GM13976 (cell line): ENCODE measurements around the gene CSNK1D.

Experiments
- DNase-seq: peaks from one replicate; pipeline ENCODE4 v3.0.0; 2012; ENCODE audit warnings: low spot score
- in situ Hi-C: fragments of 300-500 bp; cut with MboI; formaldehyde crosslinking; loops from one replicate; pipeline ENCODE4 v1.12.0; 2022; ENCODE audit warnings: low sequenced_read_pairs, mixed read lengths, inconsistent platforms; ENCODE audit not compliant: unreplicated experiment
- TF ChIP-seq, protein P1 (sequence below): IDR thresholded peaks from 2 replicates; pipeline ENCODE4 v1.5.1; 2012; ENCODE audit warnings: borderline replicate concordance, mild to moderate bottlenecking; ENCODE audit not compliant: insufficient read depth; ENCODE audit errors: extremely low read depth, missing control alignments, control extremely low read depth

The CSNK1D gene

GRCh38 chr17:82237746-82238471, 35.6 kb downstream of the CSNK1D start:
- DNase-seq = no peak
- TF ChIP-seq, protein P1, sequence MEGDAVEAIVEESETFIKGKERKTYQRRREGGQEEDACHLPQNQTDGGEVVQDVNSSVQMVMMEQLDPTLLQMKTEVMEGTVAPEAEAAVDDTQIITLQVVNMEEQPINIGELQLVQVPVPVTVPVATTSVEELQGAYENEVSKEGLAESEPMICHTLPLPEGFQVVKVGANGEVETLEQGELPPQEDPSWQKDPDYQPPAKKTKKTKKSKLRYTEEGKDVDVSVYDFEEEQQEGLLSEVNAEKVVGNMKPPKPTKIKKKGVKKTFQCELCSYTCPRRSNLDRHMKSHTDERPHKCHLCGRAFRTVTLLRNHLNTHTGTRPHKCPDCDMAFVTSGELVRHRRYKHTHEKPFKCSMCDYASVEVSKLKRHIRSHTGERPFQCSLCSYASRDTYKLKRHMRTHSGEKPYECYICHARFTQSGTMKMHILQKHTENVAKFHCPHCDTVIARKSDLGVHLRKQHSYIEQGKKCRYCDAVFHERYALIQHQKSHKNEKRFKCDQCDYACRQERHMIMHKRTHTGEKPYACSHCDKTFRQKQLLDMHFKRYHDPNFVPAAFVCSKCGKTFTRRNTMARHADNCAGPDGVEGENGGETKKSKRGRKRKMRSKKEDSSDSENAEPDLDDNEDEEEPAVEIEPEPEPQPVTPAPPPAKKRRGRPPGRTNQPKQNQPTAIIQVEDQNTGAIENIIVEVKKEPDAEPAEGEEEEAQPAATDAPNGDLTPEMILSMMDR = no peak
- in situ Hi-C loops = no loop called here

GRCh38 chr17:82237083-82237745, 36.3 kb downstream of the CSNK1D start:
- no peak for DNase-seq
- in situ Hi-C loops = no loop called here
- TF ChIP-seq, protein P1 = no peak

- TF ChIP-seq, protein P1 = peak; percentile 80
- no peak for DNase-seq
These were observed 37.1 kb downstream of the CSNK1D start for GRCh38 chr17:82236142-82236971.

DNA sequence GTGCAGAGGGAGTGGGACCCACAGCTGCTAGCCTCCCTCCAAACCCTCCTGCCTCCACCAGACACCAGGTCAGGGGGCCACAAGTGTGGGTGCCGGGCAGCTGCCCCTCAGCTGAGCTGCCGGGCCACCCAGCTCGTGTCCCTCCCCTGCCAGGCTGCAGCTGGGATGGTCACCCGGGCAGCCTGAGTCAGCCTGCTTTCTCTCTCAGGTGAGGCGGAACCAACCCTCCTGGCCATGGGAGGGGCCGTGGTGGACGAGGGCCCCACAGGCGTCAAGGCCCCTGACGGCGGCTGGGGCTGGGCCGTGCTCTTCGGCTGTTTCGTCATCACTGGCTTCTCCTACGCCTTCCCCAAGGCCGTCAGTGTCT, 37.7 kb downstream of the CSNK1D start:
- TF ChIP-seq, protein P1 = no peak
- in situ Hi-C loops = no loop called here
- no peak for DNase-seq

More at GRCh38 chr17:82236142-82236971, 37.1 kb downstream of the CSNK1D start:
- in situ Hi-C loops = no loop called here

DNA sequence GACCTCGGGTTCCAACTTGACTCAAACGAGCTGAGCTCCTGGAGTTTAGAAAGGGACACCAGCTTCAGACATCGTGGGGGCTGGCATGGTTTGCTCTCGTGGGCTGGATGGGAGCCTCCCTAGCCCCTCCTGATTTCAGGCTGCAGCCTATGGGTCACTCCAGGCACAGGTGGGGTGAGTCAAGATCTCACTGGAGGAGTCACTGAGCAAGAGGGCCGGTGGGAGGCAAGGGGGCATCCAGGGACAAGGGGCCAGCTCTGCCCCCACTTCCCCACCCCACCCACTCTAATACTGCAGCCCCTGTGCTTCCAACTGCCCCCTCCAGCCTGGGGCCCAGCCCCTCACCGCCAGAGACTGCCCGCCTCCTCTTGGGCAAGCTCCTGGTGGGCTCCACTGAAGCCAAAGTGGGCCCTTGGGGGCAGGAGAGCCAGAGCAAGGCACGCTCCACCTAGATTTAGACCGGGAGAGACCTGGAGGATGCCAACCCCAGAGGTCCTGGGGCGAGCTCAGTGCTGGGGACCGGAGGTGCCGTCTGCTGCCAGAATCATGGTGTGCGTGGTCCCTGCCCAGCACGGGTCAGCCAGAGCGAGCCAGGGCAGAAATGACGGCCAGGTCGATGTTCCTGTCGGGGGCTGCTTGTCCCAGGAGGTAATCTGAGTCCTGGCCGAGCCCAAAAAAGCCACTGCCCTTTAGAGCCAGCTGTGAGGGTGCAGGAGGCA, 38.3 kb downstream of the CSNK1D start:
- in situ Hi-C loops = no loop called here
- TF ChIP-seq, protein P1 = no peak
- no peak for DNase-seq
